CD4-positive, alpha-beta T cell (primary cell): ENCODE results near the gene DNM1. TPM values are rescaled to one million over a fixed set of nuclear protein-coding genes. Genes with fewer than 3 reads are reported as not detected.

ENCODE experiments used
- ATAC-seq: fragments of 200-7000 bp; cut with Tn5 transposase; one replicate; pipeline ENCODE4 v1.10.0; 2022; ENCODE audit warnings: mild to moderate bottlenecking; ENCODE audit not compliant: poor library complexity
- CTCF ChIA-PET: fragments of 350-600 bp; sonication (Branson Sonifier 250); formaldehyde crosslinking; loops from one replicate; lab custom pipeline; 2021; ENCODE audit warnings: antibody characterized with exemption, inconsistent platforms; lab: Charles Lee
- POLR2A ChIA-PET: fragments of 350-600 bp; sonication (Branson Sonifier 250); formaldehyde crosslinking; loops from one replicate; lab custom pipeline; 2021; ENCODE audit warnings: antibody characterized with exemption, inconsistent platforms; lab: Charles Lee
- DNase-seq, 14 experiments: peaks; one replicate each; pipeline ENCODE4 v3.0.0-alpha.2; 2013 to 2020; ENCODE audit warnings: mixed read lengths in 2 of 14
- H3K27ac ChIP-seq, 2 donors: one replicate each; pipeline versions ENCODE4 v1.5.1 to v1.7.0; 2013; ENCODE audit warnings: low read length in 2 of 2, low read depth in 1 of 2, mild to moderate bottlenecking in 1 of 2
- H3K27me3 ChIP-seq, 2 experiments: 1 replicate in 1 of 2; 2 replicates in 1 of 2; pipeline versions ENCODE4 v1.6.1 to v1.7.0; 2013; ENCODE audit warnings: low read length in 2 of 2, control low read depth in 1 of 2, mild to moderate bottlenecking in 1 of 2, moderate library complexity in 1 of 2; ENCODE audit not compliant: insufficient read depth in 2 of 2, control insufficient read depth in 1 of 2
- H3K36me3 ChIP-seq: one replicate; pipeline ENCODE4 v1.6.1; 2013; ENCODE audit warnings: low read length, control low read depth; ENCODE audit not compliant: insufficient read depth
- H3K4me1 ChIP-seq: one replicate; pipeline ENCODE4 v1.6.1; 2013; ENCODE audit warnings: low read length, control low read depth; ENCODE audit not compliant: insufficient read depth
- H3K4me3 ChIP-seq: one replicate; pipeline ENCODE4 v1.5.1; 2013; ENCODE audit warnings: mild to moderate bottlenecking, low read length, moderate library complexity
- H3K9me3 ChIP-seq, 2 experiments: 1 replicate in 1 of 2; 2 replicates in 1 of 2; pipeline versions ENCODE4 v1.6.1 to v1.7.0; 2013; ENCODE audit warnings: low read length in 2 of 2, mild to moderate bottlenecking in 2 of 2, control low read depth in 1 of 2, moderate library complexity in 1 of 2; ENCODE audit not compliant: control insufficient read depth in 1 of 2, insufficient read depth in 1 of 2
- H3K27ac Mint-ChIP-seq: one replicate; pipeline ENCODE4 v1.8.0; 2020; ENCODE audit warnings: mixed read lengths
- H3K27me3 Mint-ChIP-seq: one replicate; pipeline ENCODE4 v1.8.0; 2021; ENCODE audit warnings: mixed read lengths
- H3K36me3 Mint-ChIP-seq: one replicate; pipeline ENCODE4 v1.8.0; 2021; ENCODE audit warnings: low read depth, mixed read lengths
- H3K4me1 Mint-ChIP-seq: one replicate; pipeline ENCODE4 v1.8.0; 2021; ENCODE audit warnings: low read depth, mixed read lengths
- H3K4me3 Mint-ChIP-seq: one replicate; pipeline ENCODE4 v1.8.0; 2020; ENCODE audit warnings: mild to moderate bottlenecking, mixed read lengths
- H3K9me3 Mint-ChIP-seq: one replicate; pipeline ENCODE4 v1.8.0; 2020; ENCODE audit warnings: mixed read lengths
- intact Hi-C, 2 experiments: fragments of 100-400 bp; cut with DNase I in 1 of 2; cut with micrococcal nuclease in 1 of 2; formaldehyde crosslinking; loops; one replicate each; pipeline versions ENCODE4 v1.15.1 to v1.9.0; 2023 to 2025; cut with DNase I, micrococcal nuclease
- total RNA-seq, 174 experiments: library from RNA in 2 of 174; stranded (reverse) in 2 of 174; gene quantifications; one replicate each; pipeline ENCODE4 v1.2.3 and lab custom pipeline; 2021 to 2026
- TF ChIP-seq, protein P1 (sequence below): fragments of 200-600 bp; IDR thresholded peaks from one replicate; pipeline ENCODE4 v1.8.0; 2022; ENCODE audit warnings: antibody characterized with exemption, mild to moderate bottlenecking

Gene DNM1
- total RNA-seq, 2 experiments from 2014 or later = 1.8 to 2.5 TPM

DNA sequence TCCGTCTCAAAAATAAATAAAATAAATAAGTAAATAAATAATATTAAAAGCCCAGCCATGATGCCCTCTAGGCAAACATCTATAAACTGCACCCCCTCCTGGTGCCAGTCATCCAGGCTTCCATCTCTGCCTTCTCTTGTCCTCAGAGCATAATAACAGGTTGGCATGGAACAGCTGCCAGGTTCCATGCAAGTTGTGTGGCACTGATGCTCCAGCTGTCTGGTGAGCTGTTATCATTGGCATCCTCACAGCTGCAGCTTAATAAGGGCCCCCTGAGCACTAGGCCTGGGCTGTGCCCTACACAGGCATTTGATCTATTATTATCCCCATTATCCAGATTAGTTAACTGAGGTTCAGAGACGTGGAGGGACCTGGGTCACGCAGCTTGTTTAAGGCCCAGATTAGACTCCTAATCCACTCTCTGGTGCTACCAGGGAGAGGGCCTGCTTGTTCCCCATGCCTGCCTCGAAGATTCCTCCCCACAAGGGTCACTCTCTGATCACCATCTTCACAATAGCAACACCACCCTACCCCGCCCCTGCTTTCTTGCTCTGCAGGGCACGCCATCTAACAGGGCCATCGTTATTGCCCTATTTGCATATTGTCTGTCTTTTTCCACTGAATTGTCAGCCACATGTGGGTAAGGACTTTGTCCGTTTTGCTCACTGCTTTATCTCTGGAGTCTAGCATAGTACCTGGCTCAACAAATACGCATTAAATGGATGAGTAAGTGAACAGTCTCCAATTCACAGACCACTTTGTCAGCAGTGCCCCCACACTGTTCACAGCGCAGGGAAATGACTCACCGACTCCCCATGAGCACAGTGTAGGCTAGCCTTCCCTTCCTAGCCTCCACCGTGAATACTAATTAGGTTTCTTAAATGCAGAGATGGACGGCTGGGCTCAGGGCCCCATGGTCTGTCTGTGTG, 1.5 kb upstream of the DNM1 start:
- Mint-ChIP-seq H3K27me3 (peaks cover 8% of the 10 kb centered on the region), H3K4me3 (no peak overlapping the region), H3K9me3 (no peaks in the 10 kb centered on the region), H3K27ac (no peak overlapping the region), H3K36me3 (no peaks in the 10 kb centered on the region), H3K4me1 (peaks cover 5% of the 10 kb centered on the region)
- Histone ChIP-seq H3K27ac (no peak overlapping the region), H3K36me3 (no peaks in the 10 kb centered on the region), H3K27me3 (peaks cover 11 to 17% of the 10 kb centered on the region in 2 experiments), H3K4me3 (no peak overlapping the region), H3K9me3 (no peaks in the 10 kb centered on the region), H3K4me1 (peaks cover 17% of the 10 kb centered on the region)
- TF ChIP-seq, protein P1, sequence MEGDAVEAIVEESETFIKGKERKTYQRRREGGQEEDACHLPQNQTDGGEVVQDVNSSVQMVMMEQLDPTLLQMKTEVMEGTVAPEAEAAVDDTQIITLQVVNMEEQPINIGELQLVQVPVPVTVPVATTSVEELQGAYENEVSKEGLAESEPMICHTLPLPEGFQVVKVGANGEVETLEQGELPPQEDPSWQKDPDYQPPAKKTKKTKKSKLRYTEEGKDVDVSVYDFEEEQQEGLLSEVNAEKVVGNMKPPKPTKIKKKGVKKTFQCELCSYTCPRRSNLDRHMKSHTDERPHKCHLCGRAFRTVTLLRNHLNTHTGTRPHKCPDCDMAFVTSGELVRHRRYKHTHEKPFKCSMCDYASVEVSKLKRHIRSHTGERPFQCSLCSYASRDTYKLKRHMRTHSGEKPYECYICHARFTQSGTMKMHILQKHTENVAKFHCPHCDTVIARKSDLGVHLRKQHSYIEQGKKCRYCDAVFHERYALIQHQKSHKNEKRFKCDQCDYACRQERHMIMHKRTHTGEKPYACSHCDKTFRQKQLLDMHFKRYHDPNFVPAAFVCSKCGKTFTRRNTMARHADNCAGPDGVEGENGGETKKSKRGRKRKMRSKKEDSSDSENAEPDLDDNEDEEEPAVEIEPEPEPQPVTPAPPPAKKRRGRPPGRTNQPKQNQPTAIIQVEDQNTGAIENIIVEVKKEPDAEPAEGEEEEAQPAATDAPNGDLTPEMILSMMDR = no peak
- intact Hi-C loops = no loop called here
- CTCF ChIA-PET = no interaction called here
- ATAC-seq (no peak), DNase-seq (no peak)
- POLR2A ChIA-PET = no interaction called here

DNA sequence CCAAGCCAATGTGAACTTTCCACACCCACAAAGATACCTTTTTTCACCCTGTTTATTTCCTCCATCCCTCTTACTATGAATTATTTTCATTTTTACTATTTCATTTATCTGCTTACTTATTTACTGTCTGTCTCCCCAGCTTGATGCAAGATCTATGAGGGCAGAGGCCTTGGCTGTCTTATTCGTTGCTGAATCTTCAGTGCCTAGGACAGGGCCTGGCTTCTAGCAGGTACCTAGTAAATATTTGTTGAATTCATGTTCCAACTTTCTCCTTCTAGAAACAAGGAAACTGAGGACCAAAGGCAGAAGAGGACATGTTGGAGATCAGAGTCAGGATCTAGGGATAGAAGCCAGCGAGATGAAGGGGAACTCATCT, 543 bp upstream of the DNM1 start:
- DNase-seq = no peak
- ATAC-seq = no peak
- Histone ChIP-seq H3K4me1 (peaks cover 17% of the 10 kb centered on the region), H3K9me3 (no peaks in the 10 kb centered on the region), H3K4me3 (no peak overlapping the region), H3K36me3 (no peaks in the 10 kb centered on the region), H3K27me3 (peaks cover 11 to 17% of the 10 kb centered on the region in 2 experiments), H3K27ac (no peak overlapping the region)
- ChIA-PET CTCF (interaction anchor here (1.7 kb wide), 1 partner anchor 10 kb away, joined by 4 read pairs; no protein-coding TSS in a partner anchor), POLR2A (no interaction called here)
- Mint-ChIP-seq H3K9me3 (no peaks in the 10 kb centered on the region), H3K36me3 (no peaks in the 10 kb centered on the region), H3K27ac (no peak overlapping the region), H3K4me3 (peak overlapping the region; percentile 83), H3K4me1 (peaks cover 5% of the 10 kb centered on the region), H3K27me3 (peaks cover 8% of the 10 kb centered on the region)
- intact Hi-C loops = loop anchor here (1.0 kb wide), 5 partner anchors 11 to 169 kb away; partner anchors contain the start of genes CIZ1 (in 2 of the 2), GOLGA2 (in 1 of the 2), SWI5 (in 1 of the 2) and URM1 (in 1 of the 2)
- TF ChIP-seq, protein P1 = no peak

DNA sequence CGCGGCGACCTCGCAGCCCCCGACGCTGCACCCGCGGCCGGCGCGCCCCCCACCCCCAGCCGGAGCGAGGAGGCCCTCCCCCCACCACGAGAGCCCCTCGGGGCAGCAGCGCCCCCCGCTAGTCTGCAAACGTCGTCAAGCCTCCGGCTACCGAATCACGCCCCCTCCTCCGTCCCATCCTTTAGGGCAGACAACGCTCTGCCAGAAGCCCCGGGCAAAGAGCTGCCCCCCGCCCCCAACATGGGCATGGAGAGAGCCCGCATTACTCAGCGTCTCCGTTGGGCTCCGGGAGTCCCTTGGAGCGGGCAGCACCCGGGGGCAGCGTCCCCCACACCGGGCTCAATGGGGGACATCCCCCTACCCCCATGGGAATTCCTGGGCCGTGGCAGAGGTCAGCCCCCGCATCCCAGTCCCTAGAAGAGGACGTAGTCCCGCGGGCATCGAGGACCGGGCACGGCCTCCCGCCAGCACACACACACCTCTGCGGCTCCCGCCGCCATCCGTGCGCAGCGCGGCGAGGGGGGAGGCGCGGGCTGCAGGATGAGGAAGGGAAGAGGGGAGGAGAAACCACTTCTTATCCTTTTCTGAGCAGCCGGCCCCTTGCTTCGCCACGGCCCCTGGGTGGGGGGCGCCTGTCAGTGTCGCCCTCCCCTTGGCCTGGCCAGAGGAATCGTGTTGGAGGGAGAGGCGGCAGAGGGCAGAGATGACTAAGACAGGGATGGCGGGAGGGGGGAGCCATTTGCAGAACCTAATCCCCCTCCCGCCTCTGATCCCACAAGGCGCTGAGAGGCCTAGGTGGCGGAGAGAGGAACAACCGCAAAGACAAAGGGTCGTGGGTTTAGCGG, 750 bp downstream of the DNM1 start:
- Mint-ChIP-seq H3K27me3 (peaks cover 14% of the 10 kb centered on the region), H3K36me3 (no peaks in the 10 kb centered on the region), H3K27ac (no peak overlapping the region), H3K4me3 (peak overlapping the region; percentile 62), H3K4me1 (peaks cover 5% of the 10 kb centered on the region), H3K9me3 (no peaks in the 10 kb centered on the region)
- ChIA-PET CTCF (interaction anchor here (1.7 kb wide), 1 partner anchor 11 kb away, joined by 4 read pairs; no protein-coding TSS in a partner anchor), POLR2A (interaction anchor here (0.9 to 1.3 kb wide), 3 partner anchors 12 to 47 kb away, joined by 3 to 4 read pairs (median 4); no protein-coding TSS in a partner anchor)
- Histone ChIP-seq H3K27me3 (peaks cover 11 to 17% of the 10 kb centered on the region in 2 experiments), H3K4me1 (peaks cover 17% of the 10 kb centered on the region), H3K9me3 (no peaks in the 10 kb centered on the region), H3K36me3 (no peaks in the 10 kb centered on the region), H3K4me3 (peak overlapping the region; percentile 55), H3K27ac (no peak overlapping the region)
- TF ChIP-seq, protein P1 = no peak
- intact Hi-C loops = loop anchor here (1.0 to 2.0 kb wide), 6 partner anchors 13 to 167 kb away; partner anchors contain the start of genes CIZ1 (in 2 of the 2), GOLGA2 (in 1 of the 2), SWI5 (in 1 of the 2) and URM1 (in 1 of the 2)
- DNase-seq (peak in 5 of 14 experiments; percentile 5 to 56 (median 30)), ATAC-seq (peak; percentile 14)
